B cell (primary cell): ENCODE results near the gene SLC5A5. TPM values are rescaled to one million over a fixed set of nuclear protein-coding genes. Genes with fewer than 3 reads are reported as not detected.

Experiments
- ATAC-seq: fragments of 200-7000 bp; cut with Tn5 transposase; one replicate; pipeline ENCODE4 v1.10.0; 2021; ENCODE audit warnings: low read depth, mild to moderate bottlenecking, moderate number of reproducible peaks, moderate library complexity
- CTCF ChIA-PET: fragments of 350-600 bp; sonication (Branson Sonifier 250); formaldehyde crosslinking; loops from one replicate; lab custom pipeline; 2021; ENCODE audit warnings: antibody characterized with exemption, inconsistent platforms; lab: Charles Lee
- POLR2A ChIA-PET: fragments of 350-600 bp; sonication (Branson Sonifier 250); formaldehyde crosslinking; loops from one replicate; lab custom pipeline; 2021; ENCODE audit warnings: antibody characterized with exemption; lab: Charles Lee
- DNase-seq: peaks from one replicate; pipeline ENCODE4 v3.0.0; 2013
- H2AFZ ChIP-seq: 2 replicates; pipeline ENCODE4 v1.6.1; 2012; ENCODE audit warnings: mild to moderate bottlenecking, low read depth, low read length; ENCODE audit not compliant: insufficient read depth, poor library complexity, severe bottlenecking
- H3K27ac ChIP-seq, 2 donors: 1 replicate in 1 of 2; 2 replicates in 1 of 2; pipeline ENCODE4 v1.5.1; 2012 to 2013; ENCODE audit warnings: low read length in 2 of 2, mild to moderate bottlenecking in 2 of 2, moderate library complexity in 1 of 2
- H3K27me3 ChIP-seq, 4 experiments: fragments of 200-600 bp in 1 of 4; sonication (generic) in 1 of 4; replicated peaks in 1 of 4; 1 replicate in 2 of 4; 2 replicates in 2 of 4; pipeline versions ENCODE4 v1.6.1 to v1.7.0; 2013 to 2016; ENCODE audit warnings: low read length in 3 of 4, mild to moderate bottlenecking in 2 of 4, mixed read lengths in 1 of 4, moderate library complexity in 1 of 4; ENCODE audit not compliant: insufficient read depth in 4 of 4, control insufficient read depth in 3 of 4; ENCODE audit errors: control extremely low read depth in 1 of 4
- H3K36me3 ChIP-seq, 2 experiments: replicated peaks in 1 of 2; 1 replicate in 1 of 2; 2 replicates in 1 of 2; pipeline versions ENCODE4 v1.6.1 to v1.7.1; 2013; ENCODE audit warnings: low read length in 1 of 2; ENCODE audit not compliant: insufficient read depth in 2 of 2, control insufficient read depth in 1 of 2; ENCODE audit errors: control extremely low read depth in 1 of 2, extremely low read depth in 1 of 2
- H3K4me1 ChIP-seq, 2 donors: fragments of 200-600 bp in 1 of 2; sonication (generic) in 1 of 2; 1 replicate in 1 of 2; 2 replicates in 1 of 2; pipeline versions ENCODE4 v1.5.1 to v1.6.1; 2013 to 2017; ENCODE audit warnings: low read length in 2 of 2; ENCODE audit not compliant: control insufficient read depth in 2 of 2, insufficient read depth in 2 of 2
- H3K4me2 ChIP-seq: replicated peaks from 2 replicates; pipeline ENCODE3; 2012; ENCODE audit warnings: mild to moderate bottlenecking, low read depth, low read length; ENCODE audit not compliant: poor library complexity, severe bottlenecking
- H3K4me3 ChIP-seq, 5 experiments: fragments of 200-600 bp in 1 of 5; sonication (generic) in 1 of 5; 1 replicate in 3 of 5; 2 replicates in 2 of 5; pipeline versions ENCODE4 v1.5.1 to v1.7.0; 2011 to 2016; ENCODE audit warnings: low read length in 4 of 5, mild to moderate bottlenecking in 4 of 5, low read depth in 2 of 5, control low read depth in 1 of 5, moderate library complexity in 1 of 5; ENCODE audit not compliant: insufficient read depth in 1 of 5; ENCODE audit errors: control extremely low read depth in 1 of 5, extremely low read depth in 1 of 5
- H3K79me2 ChIP-seq: fragments of 200-600 bp; sonication (generic); one replicate; pipeline ENCODE4 v1.6.0; 2016; ENCODE audit warnings: low read length; ENCODE audit not compliant: control insufficient read depth, insufficient read depth
- H3K9ac ChIP-seq: fragments of 200-600 bp; sonication (generic); 2 replicates; pipeline ENCODE4 v1.6.1; 2017; ENCODE audit warnings: mild to moderate bottlenecking, low read length, moderate library complexity
- H3K9me3 ChIP-seq, 3 donors: one replicate each; pipeline versions ENCODE4 v1.6.1 to v1.7.1; 2013; ENCODE audit warnings: low read length in 2 of 3; ENCODE audit not compliant: control insufficient read depth in 2 of 3, insufficient read depth in 1 of 3; ENCODE audit errors: control extremely low read depth in 1 of 3
- H4K20me1 ChIP-seq: 2 replicates; pipeline ENCODE4 v1.6.0; 2012; ENCODE audit warnings: mild to moderate bottlenecking, low read length; ENCODE audit not compliant: insufficient read depth, control insufficient read depth, poor library complexity, severe bottlenecking
- H3K27ac Mint-ChIP-seq: one replicate; pipeline ENCODE4 v1.8.0; 2021; ENCODE audit warnings: mixed read lengths
- H3K27me3 Mint-ChIP-seq: one replicate; pipeline ENCODE4 v1.8.0; 2021; ENCODE audit warnings: mixed read lengths
- H3K4me1 Mint-ChIP-seq: one replicate; pipeline ENCODE4 v1.8.0; 2021; ENCODE audit warnings: mixed read lengths
- H3K4me3 Mint-ChIP-seq: one replicate; pipeline ENCODE4 v1.8.0; 2021; ENCODE audit warnings: mixed read lengths
- H3K9me3 Mint-ChIP-seq: one replicate; pipeline ENCODE4 v1.8.0; 2022; ENCODE audit warnings: mixed read lengths; ENCODE audit not compliant: insufficient read depth
- CTCF ChIP-seq: fragments of 200-600 bp; IDR thresholded peaks from one replicate; pipeline ENCODE4 v1.8.0; 2022; ENCODE audit warnings: antibody characterized with exemption, mild to moderate bottlenecking
- EZH2 ChIP-seq: IDR thresholded peaks from 2 replicates; pipeline ENCODE4 v1.6.1; 2012; ENCODE audit warnings: borderline replicate concordance, low read depth, mild to moderate bottlenecking, moderate library complexity, low read length; ENCODE audit not compliant: insufficient read depth, poor library complexity, severe bottlenecking
- whole genome bisulfite sequencing: methylation state at CpG from one replicate; pipeline ENCODE4 v1.1.5; 2013; ENCODE audit warnings: missing lambda C conversion rate; ENCODE audit not compliant: insufficient coverage; 5-methylcytosine and 5-hydroxymethylcytosine counted together
- intact Hi-C: fragments of 100-400 bp; cut with micrococcal nuclease; formaldehyde crosslinking; loops from one replicate; pipeline ENCODE4 v1.10.0; 2022
- polyA plus RNA-seq: library from polyadenylated mRNA; depleted of rRNA; stranded (reverse); fragments of >200 nt; gene quantifications from 2 replicates; pipeline ENCODE4 v1.2.3, GENCODE V29; 2012
- total RNA-seq, 2 donors: library from RNA; stranded (reverse); fragments of 120-200 nt in 1 of 2; gene quantifications; 1 replicate in 1 of 2; 2 replicates in 1 of 2; pipeline versions ENCODE4 v1.2.3 to v1.2.4, GENCODE V29; 2013 to 2022

Gene SLC5A5
- total and polyA plus RNA-seq, 2 donors (not counting 1 experiment from before 2014, with no cell fraction given), result 0.07 to 0.40 TPM

- Mint-ChIP-seq H3K27me3 (no peaks in the 10 kb centered on the region), H3K4me1 (peaks cover 17% of the 10 kb centered on the region), H3K9me3 (no peaks in the 10 kb centered on the region), H3K27ac (no peak overlapping the region), H3K4me3 (no peak overlapping the region)
- H3K9ac ChIP-seq, result no peak overlapping the region
- no peak overlapping the region for H3K27ac ChIP-seq
- no peaks in the 10 kb centered on the region for H4K20me1 ChIP-seq
- H3K4me1 ChIP-seq, result peaks cover 9 to 18% of the 10 kb centered on the region in 2 donors
- POLR2A ChIA-PET, result interaction anchor here (0.5 to 1.1 kb wide), 4 partner anchors 10 to 441 kb away, joined by 3 read pairs; no protein-coding TSS in a partner anchor
- DNase-seq, result no peak
- no peaks in the 10 kb centered on the region for H3K9me3 ChIP-seq
- no peak overlapping the region for H2AFZ ChIP-seq
- peaks cover 0 to 16% of the 10 kb centered on the region in 2 experiments for H3K36me3 ChIP-seq
- H3K79me2 ChIP-seq, result peaks cover 5% of the 10 kb centered on the region
- H3K4me3 ChIP-seq, result no peak overlapping the region
- WGBS, result 93% methylated on average over 48 of the region's 57 CpGs
- no peak overlapping the region for H3K4me2 ChIP-seq
- ATAC-seq, result no peak
- H3K27me3 ChIP-seq, result no peaks in the 10 kb centered on the region
- intact Hi-C loops, result no loop called here
- CTCF ChIA-PET, result interaction anchor here (8.1 to 8.7 kb wide), 2 partner anchors 10 to 54 kb away, joined by 51 to 117 read pairs; partner anchors contain the start of gene CCDC124
- TF ChIP-seq EZH2 (no peak), CTCF (no peak)
Measured at GRCh38 chr19:17943274-17944221, 71.8 kb downstream of the SLC5A5 start.

- ChIA-PET CTCF (interaction anchor here (8.1 to 8.7 kb wide), 2 partner anchors 11 to 54 kb away, joined by 51 to 117 read pairs; partner anchors contain the start of gene CCDC124), POLR2A (interaction anchor here (0.8 kb wide), 1 partner anchor 144 kb away, joined by 5 read pairs; no protein-coding TSS in a partner anchor)
- peaks cover 0 to 15% of the 10 kb centered on the region in 2 experiments for H3K36me3 ChIP-seq
- Mint-ChIP-seq H3K27me3 (no peaks in the 10 kb centered on the region), H3K27ac (no peak overlapping the region), H3K4me1 (peaks cover 24% of the 10 kb centered on the region), H3K4me3 (no peak overlapping the region), H3K9me3 (no peaks in the 10 kb centered on the region)
- intact Hi-C loops, result no loop called here
- H3K79me2 ChIP-seq, result peaks cover 3% of the 10 kb centered on the region
- no peak overlapping the region for H3K4me3 ChIP-seq
- H3K27ac ChIP-seq, result no peak overlapping the region
- 95% methylated on average over 4 of the region's 4 CpGs for WGBS
- no peak overlapping the region for H3K4me2 ChIP-seq
- no peak overlapping the region for H2AFZ ChIP-seq
- H4K20me1 ChIP-seq, result no peaks in the 10 kb centered on the region
- peaks cover 0 to 6% (median 2%) of the 10 kb centered on the region in 4 experiments for H3K27me3 ChIP-seq
- TF ChIP-seq CTCF, result no peak
- no peak for TF ChIP-seq EZH2
- H3K9me3 ChIP-seq, result no peaks in the 10 kb centered on the region
- H3K9ac ChIP-seq, result no peak overlapping the region
- DNase-seq, result no peak
- ATAC-seq, result no peak
- H3K4me1 ChIP-seq, result peaks cover 17 to 26% of the 10 kb centered on the region in 2 donors
Measured at GRCh38 chr19:17944301-17944700, 72.6 kb downstream of the SLC5A5 start.
